Measurements from ENCODE around the gene AP3B2. TPM values are rescaled to one million over a fixed set of nuclear protein-coding genes. Genes with fewer than 3 reads are reported as not detected.

Gene AP3B2
- total RNA-seq, 2 donors from 2014 or later = 0.86 to 1.4 TPM

DNA sequence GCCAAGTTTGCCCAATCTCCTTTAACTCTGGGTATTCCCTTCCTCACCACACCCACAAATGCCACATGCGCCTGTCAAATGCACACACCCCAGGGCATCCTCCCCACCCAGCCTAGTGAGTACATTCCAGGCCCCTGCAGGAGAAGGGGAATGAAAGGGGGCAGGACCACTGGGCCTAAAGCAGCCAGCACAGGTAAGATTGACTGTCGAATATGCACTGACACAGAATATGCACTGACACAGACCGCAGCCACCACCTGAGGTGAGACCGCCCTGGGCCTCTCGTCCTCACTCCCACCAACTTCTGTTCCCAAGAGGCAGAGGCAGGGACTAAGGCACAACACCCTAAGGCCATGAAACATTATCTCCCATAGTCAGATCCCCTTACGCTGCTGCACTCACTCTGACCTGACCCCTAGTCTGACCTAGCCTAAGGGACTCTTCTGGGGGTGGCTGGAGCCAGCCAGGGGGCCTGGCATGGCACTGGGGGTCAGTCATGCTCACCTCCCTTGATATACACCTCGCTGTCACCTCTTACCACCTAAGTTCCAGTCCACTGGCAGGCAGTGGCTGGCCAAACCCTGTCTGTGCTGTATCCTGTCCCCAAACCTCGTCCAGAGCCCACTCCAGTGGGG, 10.8 kb downstream of the AP3B2 start:
- no peak for DNase-seq (ENCODE audit: low spot score)
- intact Hi-C loops (cut with DNase I) = no loop called here

DNA sequence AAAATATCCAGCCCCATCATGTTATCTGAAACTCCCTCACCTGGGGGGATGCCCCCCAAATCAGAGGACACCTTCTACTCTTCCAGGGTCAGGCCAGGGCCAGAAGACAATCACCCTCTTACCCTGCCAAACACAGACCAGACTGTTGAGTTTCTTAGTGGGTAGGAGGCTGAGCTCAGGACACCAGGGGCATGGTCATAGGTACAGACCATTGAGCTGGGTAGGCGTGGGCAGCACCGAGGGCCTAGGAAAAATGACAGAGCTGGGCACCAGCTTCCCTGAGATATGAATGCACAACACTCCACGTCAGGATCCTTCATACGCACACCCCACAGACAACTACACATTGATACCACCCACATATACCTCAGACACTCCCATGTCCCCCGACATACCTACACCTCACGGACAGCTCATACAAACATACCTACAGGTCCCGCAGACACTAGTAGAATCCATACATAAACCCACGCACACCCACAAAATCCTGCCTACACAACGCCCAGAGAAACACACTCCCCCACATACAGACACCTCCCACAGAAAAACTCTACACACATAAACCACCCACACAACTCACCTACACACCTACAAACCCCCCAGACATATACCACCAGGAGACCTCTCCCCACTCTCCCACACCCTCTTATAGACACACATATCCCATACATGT, 11.8 kb downstream of the AP3B2 start:
- intact Hi-C loops (cut with DNase I) = no loop called here
- DNase-seq (ENCODE audit: low spot score) = no peak

DNA sequence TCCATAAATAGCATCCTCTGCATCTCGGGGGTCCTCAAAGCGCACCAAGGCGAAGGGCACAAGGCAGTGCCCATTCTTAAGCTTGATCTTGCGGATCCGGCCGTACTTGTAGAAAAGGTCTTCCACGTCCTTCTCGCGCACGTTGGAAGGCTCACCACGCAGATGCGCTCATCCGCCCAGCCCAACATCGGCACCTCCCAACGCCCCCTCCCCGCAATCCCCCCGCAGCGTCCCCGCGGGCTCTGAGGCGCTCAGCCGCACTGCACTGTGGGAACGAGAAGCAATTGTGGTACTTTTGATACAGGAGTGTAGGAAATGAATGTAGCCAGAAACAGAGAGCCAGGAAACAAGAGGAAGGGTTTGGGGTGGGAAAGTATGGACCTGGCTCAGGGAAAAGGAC, 17.5 kb downstream of the AP3B2 start:
- no peak for DNase-seq (ENCODE audit: low spot score)
- intact Hi-C loops (cut with DNase I) = no loop called here

DNA sequence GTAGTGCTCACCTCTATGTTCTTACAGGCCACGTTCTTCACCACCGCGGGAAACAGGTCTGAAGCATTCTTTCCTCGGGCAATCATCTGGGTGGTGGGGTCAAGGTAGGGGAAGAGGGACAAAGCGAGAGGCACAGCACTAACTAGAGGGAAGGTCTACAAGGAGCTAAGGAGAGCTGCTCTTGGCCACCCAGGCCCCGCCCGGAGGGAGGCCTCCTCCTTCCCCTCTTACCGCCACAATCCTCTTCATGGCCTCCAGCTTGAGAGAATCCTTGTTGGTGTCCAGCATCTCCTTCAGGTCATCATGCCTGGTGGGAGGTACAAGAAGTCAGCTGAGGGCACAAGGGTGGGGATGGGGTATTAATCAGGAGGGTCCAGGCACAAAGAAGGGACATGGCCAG, 20.5 kb downstream of the AP3B2 start:
- intact Hi-C loops (cut with DNase I) = no loop called here
- no peak for DNase-seq (ENCODE audit: low spot score)

DNA sequence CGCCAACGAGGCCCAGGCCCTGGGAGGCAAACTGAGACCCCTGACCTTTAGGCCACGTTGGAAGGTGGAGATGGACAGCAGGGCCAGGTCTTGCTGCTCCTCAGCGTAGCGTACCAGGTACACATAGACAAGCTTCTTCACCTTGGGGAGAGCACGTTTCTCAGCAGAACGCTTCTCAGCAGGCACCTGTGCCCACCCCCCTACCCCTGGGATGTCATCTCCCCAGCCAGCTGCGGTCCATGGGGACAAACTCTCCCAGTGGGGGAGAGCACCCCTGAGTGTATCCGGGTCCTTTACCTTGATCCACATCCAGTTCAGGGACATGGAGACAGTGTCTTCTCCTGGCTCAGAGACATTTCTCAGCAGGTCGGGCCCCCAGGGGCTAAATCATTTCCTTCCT, 21.0 kb downstream of the AP3B2 start:
- no peak for DNase-seq (ENCODE audit: low spot score)
- intact Hi-C loops (cut with DNase I) = no loop called here

DNA sequence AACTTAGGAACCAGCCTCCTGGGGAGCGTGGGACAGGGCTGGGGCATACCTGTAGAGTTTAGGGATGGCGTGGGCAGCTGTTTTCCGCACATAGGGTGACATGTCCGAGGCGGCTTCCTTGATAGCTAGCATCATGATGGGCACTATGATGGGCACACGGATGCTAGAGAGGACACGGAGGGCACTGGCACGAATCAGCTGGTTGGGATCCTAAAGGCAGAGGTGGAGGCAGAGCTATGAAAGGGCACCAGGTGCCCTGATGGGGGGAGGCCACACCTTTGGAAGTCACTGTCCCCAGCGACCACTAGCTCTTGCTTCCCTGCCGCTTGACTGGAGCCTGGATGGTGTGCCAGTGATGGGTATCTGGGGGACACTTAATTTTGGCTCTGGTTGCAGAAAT, 28.3 kb downstream of the AP3B2 start:
- intact Hi-C loops (cut with DNase I) = no loop called here
- no peak for DNase-seq (ENCODE audit: low spot score)

DNA sequence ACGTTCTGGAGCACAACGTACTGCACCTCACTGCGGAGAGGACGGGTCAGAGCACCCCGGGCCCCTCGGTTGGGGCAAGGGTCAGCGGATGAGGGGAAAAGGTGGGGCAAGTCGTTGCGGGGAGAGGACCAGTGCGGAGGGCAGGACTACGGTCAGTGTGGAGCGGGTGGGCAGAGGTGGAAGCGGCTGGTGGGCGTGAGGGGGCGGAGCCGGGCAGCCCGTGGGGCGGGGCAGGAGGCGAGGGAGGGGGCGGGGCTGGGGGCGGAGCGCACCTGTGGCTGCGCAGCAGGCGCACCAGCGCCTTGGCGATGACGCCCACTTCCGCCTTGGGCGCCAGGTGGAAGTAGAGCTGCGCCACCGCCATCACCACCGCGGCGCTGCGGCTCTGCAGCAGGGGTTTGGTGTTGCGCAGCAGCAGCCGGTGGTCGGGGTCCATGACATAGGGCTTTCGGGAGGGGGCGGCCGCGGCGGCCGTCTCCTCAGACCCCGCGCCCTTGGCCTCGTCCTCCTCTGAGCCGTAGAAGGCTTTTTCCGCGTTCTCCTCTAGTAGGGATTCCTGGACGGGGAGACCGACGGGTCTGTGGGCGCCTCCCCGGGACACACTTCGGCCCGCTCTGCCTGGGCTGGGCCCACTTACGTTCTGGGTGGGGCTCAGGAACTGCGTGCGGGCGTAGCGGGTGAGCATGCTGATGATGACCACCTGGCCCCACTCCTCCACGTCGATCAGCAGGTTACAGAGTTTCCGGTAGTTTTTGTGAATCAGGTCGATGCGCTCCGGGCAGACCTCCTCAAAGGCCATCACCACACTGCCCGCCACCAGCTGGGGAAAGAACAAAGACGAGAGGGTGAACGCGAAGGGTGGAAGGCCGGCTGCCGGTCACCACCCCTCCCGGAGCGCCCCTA, 29.2 kb downstream of the AP3B2 start:
- DNase-seq (ENCODE audit: low spot score) = peak; percentile 78
- intact Hi-C loops (cut with DNase I) = no loop called here

DNA sequence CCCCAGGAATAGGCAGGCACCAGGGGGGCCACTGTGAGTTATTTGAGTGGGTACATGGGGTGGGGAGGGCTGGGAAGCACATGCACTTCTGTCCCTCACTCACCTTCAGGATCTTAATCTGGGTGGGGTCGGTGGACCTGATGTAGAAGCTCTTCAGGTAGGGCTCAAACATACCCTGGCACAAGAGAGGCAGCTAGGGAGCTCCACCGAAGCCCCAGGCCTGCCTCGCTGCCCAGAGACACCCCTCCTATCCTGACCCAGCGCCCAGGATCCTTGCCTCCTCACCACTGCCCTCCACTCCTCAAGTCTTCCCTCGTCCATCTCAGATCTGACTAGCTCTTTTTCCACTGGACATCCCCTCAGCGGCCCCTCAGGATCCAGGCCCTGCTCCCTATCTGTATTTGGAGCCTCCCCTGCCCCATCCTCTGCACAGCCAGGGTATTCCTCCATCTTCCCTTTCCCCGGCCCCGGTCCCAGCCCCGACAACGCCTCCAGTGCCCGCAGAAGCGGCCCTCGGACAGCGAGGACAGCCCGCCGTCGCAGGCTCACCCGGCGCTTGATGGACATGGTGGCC, 30.0 kb downstream of the AP3B2 start:
- DNase-seq (ENCODE audit: low spot score) = peak; percentile 68
- intact Hi-C loops (cut with DNase I) = no loop called here

DNA sequence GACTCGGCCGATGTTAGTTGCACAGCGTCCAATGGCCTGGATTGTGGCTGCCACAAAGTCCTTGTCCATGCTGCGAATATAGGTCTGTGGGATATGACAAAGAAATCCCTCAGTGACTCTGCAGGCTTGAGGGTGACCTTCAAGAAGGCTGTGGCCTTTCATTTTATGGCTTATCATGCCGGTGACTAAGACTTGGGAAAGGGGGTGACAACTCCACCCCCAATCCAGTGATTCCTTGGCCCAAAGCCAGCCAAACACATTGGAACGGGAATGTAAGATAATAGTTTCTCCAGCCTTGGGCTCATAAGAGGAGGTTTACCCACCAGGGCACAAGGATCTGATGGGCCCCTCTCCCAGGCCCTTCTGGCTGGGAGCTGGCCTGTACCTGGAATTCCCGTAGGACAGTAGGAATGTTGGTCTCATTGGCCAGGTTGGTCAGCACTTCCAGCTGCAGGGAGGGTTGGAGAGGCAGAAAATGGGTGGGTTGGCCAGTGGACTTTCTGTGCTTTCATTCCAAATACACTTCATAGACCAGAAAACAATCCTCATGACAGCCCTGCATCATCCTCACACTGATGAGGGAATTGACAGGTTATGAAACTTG, 31.9 kb downstream of the AP3B2 start:
- peak; percentile 36 for DNase-seq (ENCODE audit: low spot score)
- intact Hi-C loops (cut with DNase I) = no loop called here

DNA sequence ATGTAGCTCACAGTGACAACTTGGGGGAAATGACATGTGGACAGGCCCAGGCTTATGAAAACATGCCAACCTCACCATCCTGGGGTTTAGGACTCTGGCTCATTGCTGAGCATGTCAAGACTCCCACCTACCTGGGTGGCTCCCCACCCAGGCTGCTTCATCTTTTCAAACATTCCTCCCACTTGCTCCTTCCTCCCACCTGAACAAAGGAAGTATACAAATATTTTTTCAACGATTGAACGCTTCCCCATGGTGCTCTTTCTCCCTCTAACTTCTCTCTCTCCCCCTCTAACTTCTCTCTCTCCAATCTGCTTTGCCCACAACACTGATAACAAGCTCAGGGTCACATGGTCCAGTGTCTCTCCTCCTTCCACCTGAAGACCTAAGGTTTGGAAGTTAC, 34.8 kb downstream of the AP3B2 start:
- intact Hi-C loops (cut with DNase I) = no loop called here
- no peak for DNase-seq (ENCODE audit: low spot score)

DNA sequence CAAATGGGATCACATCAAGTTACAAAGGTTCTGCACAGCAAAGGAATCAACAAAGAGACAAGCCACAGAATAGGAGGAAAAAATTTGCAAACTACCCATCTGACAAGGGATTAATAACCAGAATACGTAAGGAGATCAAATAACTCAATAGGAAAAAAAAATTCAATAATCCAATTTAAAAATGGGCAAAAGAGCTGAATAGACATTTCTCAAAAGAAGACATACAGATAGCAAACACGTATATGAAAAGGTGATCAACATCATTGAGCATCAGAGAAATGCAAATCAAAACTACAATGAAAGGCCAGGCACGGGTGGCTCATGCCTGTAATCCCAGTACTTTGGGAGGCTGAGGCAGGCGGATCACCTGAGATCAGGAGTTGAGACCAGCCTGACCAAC, 39.0 kb downstream of the AP3B2 start:
- intact Hi-C loops (cut with DNase I) = no loop called here
- no peak for DNase-seq (ENCODE audit: low spot score)

DNA sequence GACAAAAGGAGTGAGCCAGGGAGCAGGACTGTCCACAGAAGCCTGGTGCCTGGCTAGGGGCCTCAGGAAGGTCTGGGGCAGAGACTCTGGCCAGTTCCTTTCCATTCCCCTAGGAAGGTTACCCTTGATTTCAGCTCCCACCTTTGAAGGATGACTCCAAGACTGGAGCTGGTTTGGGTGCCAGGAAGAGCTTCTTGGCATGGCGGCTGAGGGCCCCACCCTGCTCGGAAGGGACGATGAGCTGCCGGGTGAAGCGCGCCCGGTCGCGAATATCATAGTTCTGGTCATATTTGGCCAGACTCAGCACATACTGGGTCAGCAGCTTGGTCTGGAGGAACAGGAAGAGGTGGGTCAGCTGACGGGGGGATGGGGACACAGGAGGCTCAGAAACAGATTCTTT, 43.1 kb downstream of the AP3B2 start:
- intact Hi-C loops (cut with DNase I) = no loop called here
- DNase-seq (ENCODE audit: low spot score) = peak; percentile 74

DNA sequence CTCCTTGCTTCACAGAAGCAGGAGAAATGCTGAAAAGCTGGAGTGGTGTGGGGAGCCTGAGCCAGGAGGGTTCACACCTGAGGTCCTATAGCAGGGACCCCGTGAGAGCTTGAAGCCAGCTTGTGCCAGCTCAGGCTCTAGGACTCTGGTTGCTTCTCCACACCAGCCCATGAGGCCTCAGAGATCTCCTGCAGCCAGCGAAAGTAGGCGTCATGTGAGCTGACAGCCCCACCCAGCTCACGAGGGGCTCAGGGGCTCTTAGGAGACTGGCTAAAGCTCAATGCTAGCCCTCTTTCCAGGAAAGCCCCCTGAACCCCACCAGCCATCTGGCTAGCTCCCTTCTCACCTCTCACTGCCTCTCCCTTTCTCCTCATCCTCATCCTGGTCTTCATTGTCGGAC, 45.7 kb downstream of the AP3B2 start:
- intact Hi-C loops (cut with DNase I) = no loop called here

DNA sequence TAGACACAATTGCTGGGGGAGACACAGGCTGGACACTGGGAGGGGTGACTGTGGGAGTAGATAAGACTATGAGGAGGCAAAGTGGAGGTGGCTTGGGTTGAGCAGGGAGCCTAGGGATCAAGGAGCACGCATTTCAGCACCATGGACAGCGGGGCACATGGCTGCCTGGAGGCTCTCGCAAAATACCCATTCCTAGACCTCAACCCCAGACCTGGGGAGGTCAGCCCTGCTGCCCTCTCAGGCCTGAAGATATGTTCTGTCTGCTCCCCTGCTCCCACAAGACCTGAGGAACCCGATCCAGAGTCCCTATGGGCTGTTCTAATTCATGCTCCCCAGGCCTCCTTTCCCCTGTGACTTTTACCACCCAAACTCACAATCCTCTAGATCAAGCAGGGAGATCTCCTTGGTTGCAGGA, 46.5 kb downstream of the AP3B2 start:
- intact Hi-C loops (cut with DNase I) = no loop called here
- peak; percentile 76 for DNase-seq (ENCODE audit: low spot score)

More for the DNA sequence above, 45.7 kb downstream of the AP3B2 start:
- peak; percentile 72 for DNase-seq (ENCODE audit: low spot score)

DNA sequence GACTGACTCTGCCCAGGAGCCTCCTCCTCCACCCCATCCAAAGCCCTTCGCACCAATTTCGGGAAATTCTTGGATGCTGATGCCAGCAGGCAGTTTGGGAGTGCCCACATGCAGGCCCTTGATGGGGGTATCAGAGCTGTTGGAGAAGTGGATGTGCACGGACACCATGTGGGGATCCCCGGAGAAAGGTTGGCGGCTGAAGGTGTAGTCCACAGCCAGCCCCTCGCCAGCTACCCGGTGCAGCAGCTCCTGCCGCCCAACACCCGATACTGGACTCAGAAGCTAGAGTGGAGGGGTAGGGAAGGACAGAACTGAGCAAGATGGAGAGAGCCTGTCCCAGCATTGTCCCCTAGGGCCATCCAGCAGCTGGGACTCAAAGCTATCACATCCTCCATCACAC, 47.0 kb downstream of the AP3B2 start:
- DNase-seq (ENCODE audit: low spot score) = peak; percentile 37
- intact Hi-C loops (cut with DNase I) = no loop called here

DNA sequence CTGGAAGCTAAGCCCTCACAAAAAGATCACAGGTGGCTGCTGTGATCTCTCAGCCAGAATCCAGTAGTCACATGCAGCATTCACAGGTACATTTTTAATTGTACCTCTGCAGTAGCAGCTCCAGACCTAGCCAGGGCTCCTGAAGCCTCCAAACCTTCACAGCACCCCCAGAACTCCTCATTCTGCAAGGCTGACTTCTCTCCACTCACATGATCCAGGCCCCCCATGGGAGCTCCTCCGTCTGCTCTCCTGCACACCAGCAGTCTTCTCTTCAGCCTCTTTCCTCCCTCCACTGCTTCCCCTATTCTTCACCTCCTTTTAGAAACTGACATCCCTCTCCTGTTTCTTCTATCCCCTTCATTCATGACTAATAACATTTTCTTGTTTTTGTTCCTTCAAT, 49.3 kb downstream of the AP3B2 start:
- intact Hi-C loops (cut with DNase I) = no loop called here
- no peak for DNase-seq (ENCODE audit: low spot score)

DNA sequence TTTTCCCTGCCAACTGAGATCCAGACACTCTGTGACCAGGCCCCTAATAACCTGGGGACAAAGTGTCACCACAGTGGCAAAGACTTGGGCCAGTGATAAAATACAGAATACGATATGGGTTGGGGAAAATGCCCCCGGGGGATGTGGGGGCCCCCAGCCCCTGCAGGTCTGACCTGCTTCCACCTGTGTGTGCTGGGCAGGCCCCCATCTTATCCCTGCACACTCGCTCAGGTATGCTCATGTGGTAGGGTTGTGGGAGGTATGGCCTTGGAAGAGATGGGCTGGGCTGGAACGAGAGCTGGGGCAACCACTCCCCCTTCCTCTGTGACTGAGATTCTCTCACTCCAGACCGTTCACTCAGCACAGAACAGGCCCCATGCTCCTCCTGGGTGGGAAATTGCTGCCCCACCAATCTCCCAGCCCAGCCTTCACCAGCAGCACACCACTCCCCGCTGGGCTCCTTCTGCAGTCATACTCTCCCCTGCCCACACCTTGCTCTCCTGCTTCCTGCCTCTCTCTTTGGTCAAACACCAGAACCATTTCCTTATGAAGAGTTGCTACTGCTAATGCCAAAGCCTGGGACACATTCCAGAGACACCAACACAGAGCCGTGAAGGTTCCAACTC, 52.9 kb downstream of the AP3B2 start:
- intact Hi-C loops (cut with DNase I) = no loop called here
- DNase-seq (ENCODE audit: low spot score) = peak; percentile 54

DNA sequence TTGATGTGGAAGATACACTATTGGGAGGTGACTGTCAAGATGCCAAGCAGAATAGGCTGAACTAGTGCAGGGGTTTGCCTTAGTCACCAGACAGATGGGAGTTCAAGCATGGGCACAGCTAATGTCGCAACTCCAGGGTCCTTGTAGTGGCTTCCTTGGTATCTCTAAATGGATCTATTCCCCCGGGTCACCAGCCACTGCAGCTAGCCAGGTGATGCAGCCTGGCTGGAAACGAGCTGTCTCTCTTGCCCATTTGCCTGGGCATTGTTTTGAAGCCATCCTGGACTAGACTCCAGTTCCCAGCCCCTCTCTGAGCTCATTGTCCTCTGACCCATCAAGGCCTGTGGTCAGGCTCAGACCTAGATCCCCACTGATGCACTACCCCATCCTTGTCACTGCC, 54.1 kb downstream of the AP3B2 start:
- intact Hi-C loops (cut with DNase I) = no loop called here

DNA sequence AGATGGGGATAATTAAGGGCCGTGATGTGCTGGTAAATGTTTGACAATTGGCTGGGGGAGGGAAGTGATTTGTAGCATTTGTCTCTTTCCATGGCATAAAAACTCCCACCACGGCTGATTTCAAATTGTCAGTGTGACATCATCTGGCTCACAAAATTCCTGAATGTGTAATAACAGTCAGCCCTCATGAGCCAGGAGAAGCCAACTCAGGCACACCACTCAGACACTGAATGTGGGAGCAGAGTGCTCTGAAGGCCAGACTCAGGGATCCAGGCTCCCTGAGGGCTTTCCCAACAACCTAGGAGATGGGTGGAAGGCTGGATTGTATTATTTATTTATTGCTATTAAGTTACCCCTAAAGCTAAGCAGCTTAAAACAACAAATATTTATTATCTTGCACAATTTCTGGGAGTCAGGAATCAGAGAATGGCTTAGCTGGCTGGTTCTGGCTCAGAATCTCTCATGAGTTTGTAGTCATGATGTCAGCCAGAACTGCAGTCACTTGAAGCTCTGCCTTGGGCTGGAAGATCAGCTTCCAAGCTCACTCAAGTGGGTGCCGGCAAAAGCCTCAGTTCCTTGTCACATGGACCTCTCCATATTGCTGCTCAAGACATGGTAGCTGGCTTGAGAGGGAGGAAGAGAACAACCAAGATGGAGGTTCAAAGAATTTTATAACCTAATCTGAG, 56.0 kb downstream of the AP3B2 start:
- no peak for DNase-seq (ENCODE audit: low spot score)
- intact Hi-C loops (cut with DNase I) = no loop called here

More for the DNA sequence above, 54.1 kb downstream of the AP3B2 start:
- no peak for DNase-seq (ENCODE audit: low spot score)
